ENCODE measurements around the gene MAPKAP1.

Gene MAPKAP1

DNA sequence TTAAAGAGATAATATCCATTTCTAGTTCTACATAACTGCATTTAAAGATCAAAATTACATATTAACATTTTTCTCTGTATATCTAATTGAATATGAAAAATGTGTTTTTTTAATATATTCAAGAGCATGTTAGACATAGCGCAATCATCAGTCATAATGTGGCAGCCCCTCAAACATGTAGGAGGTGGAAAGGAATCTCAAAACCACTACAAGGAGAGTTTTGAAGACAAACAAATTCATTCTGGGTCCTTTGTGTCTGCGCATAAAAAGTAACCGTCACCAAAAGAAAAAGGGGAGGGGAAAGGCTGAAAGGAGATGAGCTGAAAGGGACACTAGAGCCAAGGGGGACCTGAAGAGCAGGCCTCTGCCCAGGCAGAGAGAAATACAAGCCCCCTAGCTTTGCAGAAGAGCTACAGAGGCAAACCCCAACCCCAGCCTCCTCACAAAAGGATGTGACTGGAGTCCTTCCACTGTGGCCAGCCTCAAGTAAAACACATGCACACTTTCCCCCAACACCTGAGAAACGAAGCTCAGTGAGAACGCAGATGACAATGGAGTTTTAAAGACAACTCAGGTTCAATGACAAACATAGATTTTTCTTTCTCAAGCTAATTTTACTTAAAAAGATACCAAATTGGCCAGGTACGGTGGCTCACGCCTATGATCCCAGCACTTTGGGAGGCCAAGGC is 62.0 kb downstream of the MAPKAP1 start:
- Histone ChIP-seq H3K4me2 (ENCODE audit: low read depth, low read length, poor library complexity, severe bottlenecking) (no peak overlapping the region), H3K79me2 (ENCODE audit: insufficient read depth, low read length) (no peaks in the 10 kb centered on the region), H3K9me3 (ENCODE audit: insufficient read depth, low read length) (no peaks in the 10 kb centered on the region), H3F3A (ENCODE audit: insufficient read depth) (no peaks in the 10 kb centered on the region), H3K36me3 (ENCODE audit: low read length) (no peaks in the 10 kb centered on the region), H4K20me1 (ENCODE audit: low read depth, low read length) (peaks cover 27% of the 10 kb centered on the region), H3K4me3 (ENCODE audit: insufficient read depth, low read length, poor library complexity, severe bottlenecking) (no peak overlapping the region), H3K9me2 (replicated peaks; ENCODE audit: insufficient read depth, low read length) (no peaks in the 10 kb centered on the region), H3K27me3 (ENCODE audit: low read length) (no peaks in the 10 kb centered on the region), H2AFZ (ENCODE audit: low read depth, low read length, severe bottlenecking) (no peak overlapping the region), H3K9ac (ENCODE audit: low read length) (no peak overlapping the region), H3K27ac (ENCODE audit: low read depth, low read length) (no peak overlapping the region)
- no peak for TF ChIP-seq EZH2phosphoT487 (conservative IDR thresholded peaks at IDR 0.05; ENCODE audit: low read length)
- no peak for TF ChIP-seq CTCF (IDR thresholded peaks at IDR 0.05; ENCODE audit: insufficient read depth, low read length, poor library complexity, severe bottlenecking)

GRCh38 chr9:125642311-125642710 is 64.7 kb downstream of the MAPKAP1 start:
- H3K9me3 ChIP-seq (ENCODE audit: insufficient read depth, low read length) = no peaks in the 10 kb centered on the region
- no peaks in the 10 kb centered on the region; the same call in 1 of the 2 replicates for H3K79me2 ChIP-seq (ENCODE audit: insufficient read depth, low read length)
- H4K20me1 ChIP-seq (ENCODE audit: low read depth, low read length) = peaks cover 24% of the 10 kb centered on the region

DNA sequence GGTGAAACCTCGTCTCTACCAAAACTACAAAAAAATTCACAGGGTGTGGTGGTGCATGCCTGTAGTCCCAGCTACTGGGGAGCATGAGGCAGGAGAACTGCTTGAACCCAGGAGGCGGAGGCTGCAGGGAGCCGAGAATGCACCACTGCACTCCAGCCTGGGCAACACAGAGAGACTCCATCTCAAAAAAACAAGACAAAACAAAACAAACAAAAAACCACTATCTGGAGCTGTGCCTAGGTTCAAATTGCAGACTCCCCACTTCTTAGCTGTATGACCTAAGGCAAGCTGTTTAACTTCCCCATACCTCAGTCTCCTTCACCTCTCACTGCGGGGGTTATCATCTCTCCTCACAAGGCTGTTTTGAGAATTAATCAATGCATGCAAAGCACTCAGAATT is 68.0 kb downstream of the MAPKAP1 start:
- Histone ChIP-seq H2AFZ (ENCODE audit: low read depth, low read length, severe bottlenecking) (no peak overlapping the region), H3K9me2 (replicated peaks; ENCODE audit: insufficient read depth, low read length) (no peaks in the 10 kb centered on the region), H3K27me3 (ENCODE audit: low read length) (no peaks in the 10 kb centered on the region), H3K9ac (ENCODE audit: low read length) (no peak overlapping the region), H3K9me3 (ENCODE audit: insufficient read depth, low read length) (no peaks in the 10 kb centered on the region), H3K4me2 (ENCODE audit: low read depth, low read length, poor library complexity, severe bottlenecking) (no peak overlapping the region), H3K4me3 (ENCODE audit: insufficient read depth, low read length, poor library complexity, severe bottlenecking) (no peak overlapping the region), H3K79me2 (ENCODE audit: insufficient read depth, low read length) (peaks cover under 1% of the 10 kb centered on the region; the same call in 1 of the 2 replicates), H3K27ac (ENCODE audit: low read depth, low read length) (no peak overlapping the region), H4K20me1 (ENCODE audit: low read depth, low read length) (0 out of 2 replicates have a peak, but pooled peaks cover 15% of the 10 kb centered on the region), H3K36me3 (ENCODE audit: low read length) (no peaks in the 10 kb centered on the region), H3F3A (ENCODE audit: insufficient read depth) (peaks cover 4% of the 10 kb centered on the region; the same call in 1 of the 2 replicates)
- TF ChIP-seq EZH2phosphoT487 (conservative IDR thresholded peaks at IDR 0.05; ENCODE audit: low read length) = no peak
- no peak for TF ChIP-seq CTCF (IDR thresholded peaks at IDR 0.05; ENCODE audit: insufficient read depth, low read length, poor library complexity, severe bottlenecking)

More at GRCh38 chr9:125642311-125642710, 64.7 kb downstream of the MAPKAP1 start:
- Histone ChIP-seq H3K36me3 (ENCODE audit: low read length) (no peaks in the 10 kb centered on the region), H3K4me2 (ENCODE audit: low read depth, low read length, poor library complexity, severe bottlenecking) (no peak overlapping the region), H3K4me3 (ENCODE audit: insufficient read depth, low read length, poor library complexity, severe bottlenecking) (no peak overlapping the region), H3K9ac (ENCODE audit: low read length) (no peak overlapping the region), H3K27ac (ENCODE audit: low read depth, low read length) (no peak overlapping the region), H3K27me3 (ENCODE audit: low read length) (no peaks in the 10 kb centered on the region), H3F3A (ENCODE audit: insufficient read depth) (no peaks in the 10 kb centered on the region), H2AFZ (ENCODE audit: low read depth, low read length, severe bottlenecking) (no peak overlapping the region), H3K9me2 (replicated peaks; ENCODE audit: insufficient read depth, low read length) (no peaks in the 10 kb centered on the region)
- no peak for TF ChIP-seq EZH2phosphoT487 (conservative IDR thresholded peaks at IDR 0.05; ENCODE audit: low read length)
- no peak for TF ChIP-seq CTCF (IDR thresholded peaks at IDR 0.05; ENCODE audit: insufficient read depth, low read length, poor library complexity, severe bottlenecking)
